HG03432 (cell line): ENCODE measurements around the gene OR11G2.
"Not testable (repeated sequence)": the region's sequence is repeated elsewhere in the genome, so short reads cannot be mapped to it uniquely, and the experiment has no call there.

Experiments used
- ATAC-seq: cut with Tn5 transposase; IDR thresholded peaks from one replicate; pipeline ENCODE4 v1.9.1; 2021; ENCODE audit warnings: mild to moderate bottlenecking, moderate library complexity; ENCODE audit not compliant: unreplicated experiment

OR11G2 gene

GRCh38 chr14:20219033-20219432 is 28.3 kb downstream of the OR11G2 start:
- no peak for ATAC-seq

DNA sequence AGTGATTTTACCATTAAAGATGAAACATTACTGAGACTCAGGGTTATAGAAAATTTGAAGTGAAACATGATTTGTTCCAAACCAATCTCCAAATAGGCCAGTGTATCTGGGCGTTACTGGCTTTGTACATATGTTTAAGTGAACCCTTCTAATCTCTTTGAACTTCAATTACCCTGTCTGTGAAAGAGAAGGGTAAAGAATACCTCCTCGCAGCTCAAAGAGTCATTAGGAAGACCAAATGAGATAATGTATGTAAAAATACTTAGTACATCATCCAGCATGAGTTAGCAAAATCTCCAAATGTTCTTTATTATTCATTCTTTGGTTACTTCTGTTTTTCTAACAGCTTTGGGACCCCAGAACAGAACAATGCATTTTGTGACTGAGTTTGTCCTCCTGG is 32.7 kb downstream of the OR11G2 start, which contains the start of gene OR11H6:
Gene OR11H6 (plus strand): TSS at position 301 of the 400 bp plus-strand sequence. CDS start 0 bp downstream, at position 301.
- no peak for ATAC-seq

DNA sequence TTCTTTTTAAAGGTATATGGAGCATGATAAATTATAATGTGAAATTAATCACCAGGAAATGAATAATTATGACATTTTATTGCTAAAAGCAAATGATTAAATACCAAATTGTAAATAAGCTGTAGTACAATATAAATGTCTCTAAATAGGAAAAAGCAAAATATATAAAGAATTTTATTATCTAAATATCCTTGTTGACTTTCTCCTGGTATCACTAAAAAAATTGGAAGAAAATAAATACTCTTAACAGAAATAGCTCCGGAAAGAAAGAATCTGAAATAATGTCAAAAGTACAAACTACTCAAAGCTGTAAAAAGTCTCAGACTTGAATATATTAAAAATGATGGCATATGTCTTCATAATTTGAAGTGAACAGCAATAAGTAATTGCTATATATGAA is 38.0 kb downstream of the OR11G2 start, which contains the start of gene OR11H7:
Gene OR11H7 (plus strand): TSS at position 301 of the 400 bp plus-strand sequence.
- ATAC-seq, result no peak

DNA sequence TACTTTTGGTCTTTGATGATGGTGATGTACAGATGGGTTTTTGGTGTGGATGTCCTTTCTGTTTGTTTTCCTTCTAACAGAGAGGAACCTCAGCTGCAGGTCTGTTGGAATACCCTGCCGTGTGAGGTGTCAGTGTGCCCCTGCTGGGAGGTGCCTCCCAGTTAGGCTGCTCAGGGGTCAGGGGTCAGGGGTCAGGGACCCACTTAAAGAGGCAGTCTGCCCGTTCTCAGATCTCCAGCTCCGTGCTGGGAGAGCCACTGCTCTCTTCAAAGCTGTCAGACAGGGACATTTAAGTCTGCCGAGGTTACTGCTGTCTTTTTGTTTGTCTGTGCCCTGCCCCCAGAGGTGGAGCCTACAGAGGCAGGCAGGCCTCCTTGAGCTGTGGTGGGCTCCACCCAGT is 44.7 kb downstream of the OR11G2 start:
- not testable (repeated sequence) for ATAC-seq

GRCh38 chr14:20247646-20248246 is 57.0 kb downstream of the OR11G2 start:
- no peak for ATAC-seq
